Keratinocyte (primary cell): ENCODE results near the gene KRT33A. TPM values are rescaled to one million over a fixed set of nuclear protein-coding genes. Genes with fewer than 3 reads are reported as not detected.

ENCODE experiments used
- DNase-seq: peaks from one replicate; pipeline ENCODE4 v3.0.0-alpha.2; 2011; ENCODE audit warnings: low read depth, missing footprints, low spot score
- FAIRE-seq: peaks from 2 replicates; lab custom pipeline; 2011; peaks lifted over from hg19 to GRCh38; lab: Jason Lieb, UNC
- H2AFZ ChIP-seq: 2 replicates; pipeline ENCODE4 v1.6.0; 2012; ENCODE audit warnings: low read length, control low read depth, inconsistent platforms; ENCODE audit not compliant: control insufficient read depth
- H3K27ac ChIP-seq: 2 replicates; pipeline ENCODE4 v1.5.1; 2011; ENCODE audit warnings: low read length; ENCODE audit not compliant: control insufficient read depth, insufficient read depth
- H3K27me3 ChIP-seq: 3 replicates; pipeline ENCODE4 v1.6.0; 2011; ENCODE audit warnings: low read length; ENCODE audit not compliant: control insufficient read depth, insufficient read depth; ENCODE audit errors: extremely low read depth
- H3K36me3 ChIP-seq, 2 experiments: 2 replicates in 1 of 2; 3 replicates in 1 of 2; pipeline ENCODE4 v1.5.1; 2011; ENCODE audit warnings: low read length in 2 of 2, mild to moderate bottlenecking in 1 of 2; ENCODE audit not compliant: control insufficient read depth in 2 of 2, insufficient read depth in 2 of 2; ENCODE audit errors: extremely low read depth in 1 of 2
- H3K4me1 ChIP-seq: 3 replicates; pipeline ENCODE4 v1.5.1; 2011; ENCODE audit warnings: low read length; ENCODE audit not compliant: control insufficient read depth, insufficient read depth; ENCODE audit errors: extremely low read depth
- H3K4me2 ChIP-seq: 3 replicates; pipeline ENCODE4 v1.6.0; 2011; ENCODE audit warnings: low read depth, low read length; ENCODE audit not compliant: control insufficient read depth, insufficient read depth; ENCODE audit errors: extremely low read depth
- H3K4me3 ChIP-seq, 3 experiments: fragments of 200-600 bp in 1 of 3; sonication (generic) in 1 of 3; 2 replicates in 2 of 3; 3 replicates in 1 of 3; pipeline ENCODE4 v1.5.1; 2011 to 2016; ENCODE audit warnings: low read length in 3 of 3, mild to moderate bottlenecking in 3 of 3, control low read depth in 2 of 3, inconsistent platforms in 1 of 3, low read depth in 1 of 3, mixed read lengths in 1 of 3, mixed run types in 1 of 3, moderate library complexity in 1 of 3; ENCODE audit not compliant: control insufficient read depth in 2 of 3, insufficient read depth in 2 of 3; ENCODE audit errors: extremely low read depth in 1 of 3
- H3K79me2 ChIP-seq: 2 replicates; pipeline ENCODE4 v1.6.0; 2012; ENCODE audit warnings: low read length; ENCODE audit not compliant: control insufficient read depth, insufficient read depth
- H3K9ac ChIP-seq: 3 replicates; pipeline ENCODE4 v1.6.0; 2011; ENCODE audit warnings: low read length; ENCODE audit not compliant: control insufficient read depth, insufficient read depth; ENCODE audit errors: extremely low read depth
- H3K9me1 ChIP-seq: 3 replicates; pipeline ENCODE4 v1.6.0; 2011; ENCODE audit warnings: low read length; ENCODE audit not compliant: control insufficient read depth, insufficient read depth; ENCODE audit errors: extremely low read depth
- H3K9me3 ChIP-seq: 2 replicates; pipeline ENCODE4 v1.5.1; 2012; ENCODE audit warnings: low read depth, low read length; ENCODE audit not compliant: control insufficient read depth
- H4K20me1 ChIP-seq: 3 replicates; pipeline ENCODE4 v1.6.0; 2011; ENCODE audit warnings: low read length; ENCODE audit not compliant: control insufficient read depth, insufficient read depth; ENCODE audit errors: extremely low read depth
- CTCF ChIP-seq, 3 experiments: IDR thresholded peaks in 1 of 3; conservative IDR thresholded peaks in 1 of 3; optimal IDR thresholded peaks in 1 of 3; 2 replicates in 2 of 3; 3 replicates in 1 of 3; pipeline versions ENCODE3 to v1.5.1; 2011; ENCODE audit warnings: low read length in 3 of 3, mild to moderate bottlenecking in 3 of 3, moderate library complexity in 2 of 3, control low read depth in 1 of 3, inconsistent platforms in 1 of 3; ENCODE audit not compliant: insufficient read depth in 2 of 3; ENCODE audit errors: extremely low read depth in 1 of 3
- EZH2 ChIP-seq: IDR thresholded peaks from one replicate; pipeline ENCODE4 v1.6.1; 2012; ENCODE audit warnings: inconsistent platforms, mild to moderate bottlenecking, low read length, moderate library complexity
- dilution Hi-C: fragments of 300-500 bp; cut with MboI; formaldehyde crosslinking; loops from one replicate; pipeline ENCODE4 v1.7.0; 2020; ENCODE audit warnings: low sequenced_read_pairs; ENCODE audit not compliant: extremely low pct_ligation_motif_present
- polyA plus RNA-seq, 5 experiments: library from polyadenylated mRNA; depleted of rRNA in 3 of 5; stranded (reverse) in 3 of 5; stranded (forward) in 1 of 5; unstranded in 1 of 5; fragments of >200 nt; gene quantifications; 1 replicate in 1 of 5; 2 replicates in 3 of 5; 3 replicates in 1 of 5; pipeline versions ENCODE4 v1.2.1 to v1.2.3, GENCODE V29; 2011 to 2012; ENCODE audit warnings: missing spikeins in 2 of 5, low read depth in 1 of 5, low replicate concordance in 1 of 5

The KRT33A gene
- polyA plus RNA-seq, 1 donor (not counting 4 experiments of a cell fraction or from before 2014, with no cell fraction given) = not detected

GRCh38 chr17:41393294-41393693 lies 42.7 kb upstream of the KRT33A start:
- Histone ChIP-seq H3K27me3 (no peaks in the 10 kb centered on the region), H2AFZ (no peak overlapping the region), H3K79me2 (peaks cover 11% of the 10 kb centered on the region), H3K9me1 (no peaks in the 10 kb centered on the region), H3K9me3 (no peaks in the 10 kb centered on the region), H4K20me1 (no peaks in the 10 kb centered on the region), H3K27ac (peak overlapping the region; percentile 95), H3K9ac (peak overlapping the region; percentile 67), H3K4me3 (no peak overlapping the region), H3K4me1 (peaks cover 60% of the 10 kb centered on the region), H3K4me2 (peak overlapping the region; percentile 73), H3K36me3 (peaks cover 0 to 1% of the 10 kb centered on the region in 2 experiments)
- FAIRE-seq = peak; percentile 79
- no peak for DNase-seq
- TF ChIP-seq EZH2 = no peak
- TF ChIP-seq CTCF (optimal IDR thresholded peaks at IDR 0.05 in 1 of 3, IDR thresholded peaks at IDR 0.05 in 1 of 3, conservative IDR thresholded peaks at IDR 0.05 in 1 of 3; ENCODE audit: extremely low read depth in 1 of 3, insufficient read depth in 2 of 3, low read length in 3 of 3) = no peak
- dilution Hi-C loops = no loop called here

- DNase-seq (no peak), FAIRE-seq (no peak)
- Histone ChIP-seq H3K4me2 (peak overlapping the region; percentile 3), H3K79me2 (peaks cover 6% of the 10 kb centered on the region), H3K9me3 (no peaks in the 10 kb centered on the region), H3K27me3 (no peaks in the 10 kb centered on the region), H3K4me1 (peaks cover 54% of the 10 kb centered on the region), H3K4me3 (no peak overlapping the region), H4K20me1 (no peaks in the 10 kb centered on the region), H2AFZ (no peak overlapping the region), H3K36me3 (peaks cover 0 to 1% of the 10 kb centered on the region in 2 experiments), H3K27ac (peak overlapping the region; percentile 27), H3K9ac (no peak overlapping the region), H3K9me1 (no peaks in the 10 kb centered on the region)
- no peak for TF ChIP-seq CTCF (optimal IDR thresholded peaks at IDR 0.05 in 1 of 3, IDR thresholded peaks at IDR 0.05 in 1 of 3, conservative IDR thresholded peaks at IDR 0.05 in 1 of 3; ENCODE audit: extremely low read depth in 1 of 3, insufficient read depth in 2 of 3, low read length in 3 of 3)
- no peak for TF ChIP-seq EZH2
- dilution Hi-C loops = no loop called here
These were observed 41.6 kb upstream of the KRT33A start for GRCh38 chr17:41392278-41392677.
